Thymus (tissue), 11 donors: Measurements from ENCODE around the gene ZMYND11. TPM values are rescaled to one million over a fixed set of nuclear protein-coding genes. Genes with fewer than 3 reads are reported as not detected.

Experiments
- DNase-seq, 9 donors: peaks; one replicate each; pipeline ENCODE4 v3.0.0-alpha.2; 2013; ENCODE audit warnings: low spot score in 9 of 9, low read depth in 6 of 9, missing footprints in 1 of 9
- H3K27ac ChIP-seq, 2 donors: one replicate each; pipeline ENCODE4 v1.5.1; 2013; ENCODE audit warnings: control low read depth in 1 of 2, low read depth in 1 of 2, low read length in 1 of 2, mild to moderate bottlenecking in 1 of 2, moderate library complexity in 1 of 2
- H3K27me3 ChIP-seq, 2 donors: one replicate each; pipeline ENCODE4 v1.5.1; 2013; ENCODE audit warnings: low read length in 1 of 2; ENCODE audit not compliant: control insufficient read depth in 2 of 2, insufficient read depth in 1 of 2
- H3K36me3 ChIP-seq, 2 donors: one replicate each; pipeline ENCODE4 v1.5.1; 2013; ENCODE audit warnings: low read length in 1 of 2, mild to moderate bottlenecking in 1 of 2, moderate library complexity in 1 of 2; ENCODE audit not compliant: control insufficient read depth in 2 of 2, insufficient read depth in 2 of 2
- H3K4me1 ChIP-seq, 2 donors: one replicate each; pipeline ENCODE4 v1.5.1; 2013; ENCODE audit warnings: low read length in 2 of 2; ENCODE audit not compliant: control insufficient read depth in 2 of 2, insufficient read depth in 2 of 2
- H3K4me3 ChIP-seq, 2 donors: one replicate each; pipeline ENCODE4 v1.5.1; 2013; ENCODE audit warnings: low read length in 2 of 2, control low read depth in 1 of 2, mild to moderate bottlenecking in 1 of 2
- H3K9me3 ChIP-seq, 2 donors: one replicate each; pipeline ENCODE4 v1.5.1; 2013; ENCODE audit warnings: low read length in 1 of 2, mild to moderate bottlenecking in 1 of 2; ENCODE audit not compliant: control insufficient read depth in 2 of 2, insufficient read depth in 1 of 2
- WGBS: extraction: QIAGEN DNeasy Blood & Tissue Kit; methylation state at CpG from one replicate; pipeline ENCODE4 v1.1.7; 2013; 5-methylcytosine and 5-hydroxymethylcytosine counted together
- polyA plus RNA-seq: library from polyadenylated mRNA; stranded (reverse); fragments of 200-250 nt; gene quantifications from one replicate; pipeline ENCODE4 v1.2.3, GENCODE V29; 2013
- total RNA-seq: library from RNA; stranded (reverse); fragments of 120-200 nt; gene quantifications from one replicate; pipeline ENCODE4 v1.2.4, GENCODE V29; 2013
- donor health status: healthy.

The ZMYND11 gene
- total and polyA plus RNA-seq, 2 donors, result 30.9 to 45.0 TPM

DNA sequence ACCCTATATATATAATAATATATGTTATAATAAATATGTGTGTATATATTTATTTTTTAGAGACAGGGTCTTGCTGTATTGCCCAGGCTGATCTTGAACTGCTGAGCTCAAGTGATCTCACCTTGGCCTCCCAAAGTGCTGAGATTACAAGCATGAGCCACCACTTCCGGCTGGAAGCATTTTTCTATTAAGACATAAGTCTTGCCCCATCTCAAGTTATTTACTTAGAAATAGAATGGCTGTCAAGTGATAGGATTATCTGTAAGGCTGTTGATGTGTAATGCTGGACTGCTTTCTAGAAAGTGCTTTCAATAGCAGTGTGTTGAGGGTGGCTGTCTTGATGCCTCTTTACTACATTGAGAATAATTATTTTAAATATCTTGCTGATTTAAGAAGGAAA is 65.2 kb downstream of the ZMYND11 start:
- Histone ChIP-seq H3K4me1 (no peaks in the 10 kb centered on the region), H3K27ac (no peak overlapping the region), H3K4me3 (no peak overlapping the region), H3K36me3 (no peaks in the 10 kb centered on the region), H3K9me3 (no peaks in the 10 kb centered on the region), H3K27me3 (no peaks in the 10 kb centered on the region)
- 96% methylated on average over 1 of the region's 1 CpG for WGBS
- no peak for DNase-seq

DNA sequence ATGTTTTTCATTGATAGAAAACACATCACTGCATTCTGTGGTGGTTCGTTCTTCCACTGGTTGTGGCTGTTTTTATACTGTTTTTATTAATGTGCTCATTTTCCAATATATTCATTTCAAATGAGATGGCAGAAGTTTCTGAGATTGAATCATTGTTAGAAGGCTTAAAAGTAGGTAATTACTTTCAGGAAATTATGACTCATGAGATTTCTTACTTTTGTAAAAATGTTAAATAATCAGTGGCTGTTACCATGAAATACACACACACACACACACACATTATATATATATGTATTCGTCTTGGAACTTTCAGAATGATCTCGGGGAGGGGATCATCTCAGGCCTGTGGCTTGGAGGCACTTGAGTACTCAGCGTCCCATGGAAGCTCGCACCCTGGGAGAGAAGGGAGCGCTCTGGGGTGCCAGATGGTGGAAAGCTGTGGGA is 66.1 kb downstream of the ZMYND11 start:
- no peaks in the 10 kb centered on the region for H3K9me3 ChIP-seq
- no peaks in the 10 kb centered on the region for H3K27me3 ChIP-seq
- H3K4me3 ChIP-seq, result no peak overlapping the region
- H3K4me1 ChIP-seq, result no peaks in the 10 kb centered on the region
- no peak overlapping the region for H3K27ac ChIP-seq
- WGBS, result 95% methylated on average over 6 of the region's 6 CpGs
- no peak for DNase-seq
- no peaks in the 10 kb centered on the region for H3K36me3 ChIP-seq

DNA sequence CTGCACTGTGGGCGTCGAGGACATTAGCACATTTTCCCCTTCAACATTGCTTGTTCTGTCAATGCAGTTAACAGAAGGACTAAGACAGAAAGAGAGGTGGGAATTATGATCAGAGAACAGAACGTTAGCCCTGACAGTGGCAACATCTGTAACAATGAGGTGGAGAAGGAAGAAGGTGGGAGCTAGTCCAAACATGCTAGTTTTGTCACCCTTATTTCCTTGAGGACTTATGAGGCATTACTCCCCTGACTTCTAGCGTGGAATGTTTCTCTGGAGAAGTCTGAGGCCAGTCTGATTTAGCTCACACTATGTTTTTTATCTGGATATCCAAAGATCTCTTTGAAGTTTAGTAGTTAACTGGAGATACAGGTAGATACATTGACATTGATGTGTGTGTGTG is 73.4 kb downstream of the ZMYND11 start:
- DNase-seq, result no peak
- Histone ChIP-seq H3K27ac (no peak overlapping the region), H3K4me3 (no peak overlapping the region), H3K27me3 (no peaks in the 10 kb centered on the region), H3K9me3 (no peaks in the 10 kb centered on the region), H3K36me3 (no peaks in the 10 kb centered on the region), H3K4me1 (no peaks in the 10 kb centered on the region)
- 97% methylated on average over 4 of the region's 4 CpGs for WGBS

DNA sequence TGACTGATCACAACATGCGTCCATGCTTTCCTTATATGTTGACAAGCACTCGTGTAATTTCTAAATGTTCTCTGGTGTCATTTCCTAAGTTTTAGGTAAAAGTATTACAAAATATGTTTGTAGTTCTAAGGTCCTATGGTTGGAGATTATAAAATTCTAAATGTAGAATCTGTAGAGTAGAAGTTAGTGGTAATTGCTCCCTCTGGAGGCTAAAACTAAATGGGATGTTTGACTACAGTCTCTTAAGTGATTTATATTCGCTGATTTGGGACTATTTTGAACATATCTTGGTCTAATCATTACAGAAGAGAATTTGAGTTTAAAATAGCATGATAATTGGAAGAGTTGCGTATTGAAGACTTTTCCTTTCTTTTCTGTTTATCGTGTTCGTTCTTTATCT is 74.1 kb downstream of the ZMYND11 start:
- no peak overlapping the region for H3K4me3 ChIP-seq
- no peaks in the 10 kb centered on the region for H3K9me3 ChIP-seq
- no peaks in the 10 kb centered on the region for H3K27me3 ChIP-seq
- H3K27ac ChIP-seq, result no peak overlapping the region
- no peaks in the 10 kb centered on the region for H3K36me3 ChIP-seq
- no peak for DNase-seq
- 98% methylated on average over 6 of the region's 6 CpGs for WGBS
- H3K4me1 ChIP-seq, result no peaks in the 10 kb centered on the region

DNA sequence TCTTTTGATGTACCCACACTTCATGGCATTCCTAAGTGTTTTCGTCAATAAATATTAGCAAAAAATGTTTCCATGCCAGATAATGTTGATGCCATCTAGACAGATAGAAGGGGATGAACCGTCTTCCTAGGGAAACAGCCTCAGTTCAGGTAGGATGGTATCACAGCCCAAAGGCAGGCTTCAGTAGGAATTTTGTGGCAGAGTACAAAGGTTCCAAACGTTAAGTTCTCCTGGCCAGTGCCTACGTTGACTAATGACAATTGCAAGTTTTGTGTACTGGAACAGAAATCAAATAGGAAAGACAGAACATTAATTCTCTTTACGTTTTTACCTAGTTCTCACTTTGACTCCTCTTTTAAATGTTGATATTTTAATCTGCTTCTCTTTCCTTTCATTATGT is 75.0 kb downstream of the ZMYND11 start:
- WGBS, result over 99% methylated on average over 5 of the region's 5 CpGs
- Histone ChIP-seq H3K4me1 (no peaks in the 10 kb centered on the region), H3K27me3 (no peaks in the 10 kb centered on the region), H3K4me3 (no peak overlapping the region), H3K27ac (no peak overlapping the region), H3K36me3 (no peaks in the 10 kb centered on the region), H3K9me3 (no peaks in the 10 kb centered on the region)
- no peak for DNase-seq

DNA sequence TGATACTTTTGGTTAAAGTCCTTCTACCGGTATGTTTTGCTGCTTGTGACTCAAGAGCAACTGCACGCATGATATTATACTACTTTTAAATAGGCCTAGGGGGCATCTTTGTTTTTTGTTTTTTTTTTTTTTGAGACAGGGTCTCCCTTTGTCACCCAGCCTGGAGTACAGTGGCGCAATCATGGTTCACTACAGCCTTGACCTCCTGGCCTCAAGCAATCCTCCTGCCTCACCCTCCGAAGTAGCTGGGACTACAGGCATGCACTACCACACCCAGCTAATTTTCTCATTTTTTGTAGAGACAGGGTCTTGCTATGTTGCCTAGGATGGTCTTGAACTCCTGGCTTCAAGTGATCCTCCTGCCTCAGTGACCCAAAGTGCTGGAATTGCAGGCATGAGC is 80.2 kb downstream of the ZMYND11 start:
- Histone ChIP-seq H3K9me3 (no peaks in the 10 kb centered on the region), H3K4me3 (no peak overlapping the region), H3K27ac (no peak overlapping the region), H3K36me3 (no peaks in the 10 kb centered on the region), H3K4me1 (no peaks in the 10 kb centered on the region), H3K27me3 (no peaks in the 10 kb centered on the region)
- DNase-seq, result no peak
- 99% methylated on average over 4 of the region's 4 CpGs for WGBS

DNA sequence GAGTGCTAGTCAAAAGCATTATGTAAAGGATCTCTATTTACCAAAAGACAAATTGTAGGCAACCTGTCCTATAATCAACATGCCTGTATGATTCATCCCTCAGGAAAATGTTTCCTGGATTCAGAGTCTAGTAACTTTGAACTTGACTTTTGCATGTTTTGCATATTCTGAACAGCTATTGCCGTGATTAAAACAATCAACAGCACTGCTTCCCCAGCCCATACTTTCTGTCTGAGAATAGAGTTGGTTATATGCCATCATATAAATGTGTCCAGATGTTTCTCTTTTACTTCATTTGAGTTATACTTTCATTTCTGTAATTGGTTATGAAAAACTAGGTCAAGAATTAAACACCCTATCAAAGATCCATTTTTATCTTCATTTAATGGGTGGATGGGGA is 83.5 kb downstream of the ZMYND11 start:
- no peaks in the 10 kb centered on the region for H3K36me3 ChIP-seq
- WGBS, result 97% methylated on average over 1 of the region's 1 CpG
- H3K9me3 ChIP-seq, result no peaks in the 10 kb centered on the region
- no peak for DNase-seq
- H3K27me3 ChIP-seq, result no peaks in the 10 kb centered on the region
- H3K4me1 ChIP-seq, result no peaks in the 10 kb centered on the region
- no peak overlapping the region for H3K27ac ChIP-seq
- H3K4me3 ChIP-seq, result no peak overlapping the region

DNA sequence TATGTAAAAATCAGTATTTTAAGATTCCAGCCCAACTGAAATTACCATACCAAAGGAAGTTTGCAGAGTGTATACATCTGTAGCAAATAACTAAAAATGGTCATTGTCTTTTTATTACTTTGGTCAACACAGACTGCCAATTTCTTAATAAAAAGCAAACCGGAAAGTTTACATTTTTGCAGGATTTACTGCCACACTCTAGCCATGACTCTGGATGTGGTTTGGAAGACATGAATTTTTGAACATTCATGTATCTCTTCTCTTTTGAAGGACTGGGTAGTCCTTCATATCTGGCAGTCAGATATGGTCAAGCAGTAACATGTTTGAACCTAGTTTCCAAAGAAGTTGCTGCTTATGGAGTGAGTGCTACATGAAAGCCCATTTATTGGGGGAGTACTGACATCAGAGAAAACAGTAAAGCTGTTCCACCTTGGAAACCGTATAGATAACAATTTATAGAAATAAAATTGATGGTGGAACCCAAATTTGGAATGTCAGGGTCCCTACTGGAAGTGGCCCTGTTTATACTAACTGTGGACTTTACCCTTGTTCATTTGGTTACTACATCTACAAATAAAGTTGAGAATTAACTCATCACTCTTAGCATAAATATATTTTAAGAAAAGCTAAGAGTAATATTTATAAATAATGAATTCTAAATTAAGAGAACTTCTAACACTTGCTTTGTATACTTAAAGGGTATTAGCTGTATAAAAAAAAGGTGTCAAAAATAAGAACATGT is 84.6 kb downstream of the ZMYND11 start:
- no peaks in the 10 kb centered on the region for H3K4me1 ChIP-seq
- no peak overlapping the region for H3K4me3 ChIP-seq
- no peaks in the 10 kb centered on the region for H3K27me3 ChIP-seq
- no peak for DNase-seq
- 95% methylated on average over 2 of the region's 2 CpGs for WGBS
- no peaks in the 10 kb centered on the region for H3K9me3 ChIP-seq
- H3K27ac ChIP-seq, result no peak overlapping the region
- no peaks in the 10 kb centered on the region for H3K36me3 ChIP-seq

DNA sequence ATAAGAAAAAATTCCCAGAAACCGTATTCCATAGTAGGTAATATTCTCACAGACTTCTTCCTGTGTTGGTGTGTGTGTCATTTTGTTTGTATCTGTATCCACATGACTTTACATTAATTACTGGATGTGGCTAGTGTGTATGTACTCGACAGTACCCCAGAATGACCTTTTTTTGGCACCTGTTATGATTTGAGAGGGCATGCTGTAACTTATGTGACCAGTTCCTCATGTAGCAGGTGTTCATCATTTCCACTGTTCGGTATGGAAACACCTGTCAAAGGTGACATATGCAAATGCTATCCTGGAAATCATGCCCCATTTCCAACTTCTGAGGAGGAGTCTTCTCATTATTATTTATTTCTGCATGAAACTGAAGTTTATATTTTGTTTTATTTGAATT is 89.3 kb downstream of the ZMYND11 start:
- H3K27me3 ChIP-seq, result no peaks in the 10 kb centered on the region
- no peak for DNase-seq
- H3K4me3 ChIP-seq, result no peak overlapping the region
- no peaks in the 10 kb centered on the region for H3K9me3 ChIP-seq
- H3K27ac ChIP-seq, result no peak overlapping the region
- no peaks in the 10 kb centered on the region for H3K36me3 ChIP-seq
- H3K4me1 ChIP-seq, result no peaks in the 10 kb centered on the region
- 73% methylated on average over 3 of the region's 3 CpGs for whole genome bisulfite sequencing
